ENCODE measurements around the gene SORCS3. TPM values are rescaled to one million over a fixed set of nuclear protein-coding genes. Genes with fewer than 3 reads are reported as not detected.

SORCS3 gene
- total RNA-seq, 1 experiment from 2014 or later, result 0.94 TPM

GRCh38 chr10:104802941-104803340 lies 161.9 kb downstream of the SORCS3 start:
- TF ChIP-seq ZNF138 (CRISPR knock-in tag; conservative IDR thresholded peaks at IDR 0.05) (no peak), E2F5 (CRISPR knock-in tag; IDR thresholded peaks at IDR 0.05) (no peak)
- CTCF ChIA-PET, result interaction anchor here (1.0 kb wide), 1 partner anchor 164 kb away, joined by 3 read pairs; no protein-coding TSS in a partner anchor
- no peak for DNase-seq (ENCODE audit: low spot score)
- Mint-ChIP-seq H3K9me3 (peaks cover 13% of the 10 kb centered on the region), H3K27ac (no peak overlapping the region), H3K4me1 (peaks cover 25% of the 10 kb centered on the region), H3K27me3 (ENCODE audit: low read depth) (no peaks in the 10 kb centered on the region; the same call in 1 of the 2 replicates), H3K4me3 (no peak overlapping the region), H3K36me3 (no peaks in the 10 kb centered on the region)
- ATAC-seq, result no peak
- POLR2A ChIA-PET, result no interaction called here

- Mint-ChIP-seq H3K36me3 (peaks cover 8% of the 10 kb centered on the region; the same call in 1 of the 2 replicates), H3K4me3 (no peak overlapping the region)
These were observed 163.8 kb downstream of the SORCS3 start for GRCh38 chr10:104804880-104805279.

GRCh38 chr10:104806801-104807200 lies 165.7 kb downstream of the SORCS3 start:
- peaks cover 18% of the 10 kb centered on the region for H3K9me3 Mint-ChIP-seq
- H3K27ac Mint-ChIP-seq, result no peak overlapping the region
- H3K4me3 Mint-ChIP-seq, result no peak overlapping the region
- no peaks in the 10 kb centered on the region; the same call in 1 of the 2 replicates for H3K27me3 Mint-ChIP-seq (ENCODE audit: low read depth)
- CTCF ChIA-PET, result no interaction called here
- DNase-seq (ENCODE audit: low spot score) (no peak), ATAC-seq (no peak)
- H3K36me3 Mint-ChIP-seq, result peaks cover 8% of the 10 kb centered on the region; the same call in 1 of the 2 replicates
- H3K4me1 Mint-ChIP-seq, result peaks cover 43% of the 10 kb centered on the region
- POLR2A ChIA-PET, result no interaction called here
- TF ChIP-seq ZNF232 (CRISPR knock-in tag; IDR thresholded peaks at IDR 0.05) (no peak), MXD4 (CRISPR knock-in tag; IDR thresholded peaks at IDR 0.05; ENCODE audit: borderline replicate concordance) (no peak), ESRRA (CRISPR knock-in tag; IDR thresholded peaks at IDR 0.05; ENCODE audit: borderline replicate concordance) (no peak), ZBTB43 (CRISPR knock-in tag; IDR thresholded peaks at IDR 0.05) (no peak), NFE2L1 (CRISPR knock-in tag; IDR thresholded peaks at IDR 0.05) (no peak), ZMAT4 (CRISPR knock-in tag; IDR thresholded peaks at IDR 0.05) (no peak), HMGA2 (CRISPR knock-in tag; IDR thresholded peaks at IDR 0.05) (no peak), SOX15 (CRISPR knock-in tag; IDR thresholded peaks at IDR 0.05) (no peak), ZNF671 (CRISPR knock-in tag; IDR thresholded peaks at IDR 0.05) (no peak), ZNF425 (CRISPR knock-in tag; conservative IDR thresholded peaks at IDR 0.05) (no peak)

More at GRCh38 chr10:104804880-104805279, 163.8 kb downstream of the SORCS3 start:
- no peak overlapping the region for H3K27ac Mint-ChIP-seq
- ATAC-seq, result no peak
- peaks cover 18% of the 10 kb centered on the region for H3K9me3 Mint-ChIP-seq
- no peak for DNase-seq (ENCODE audit: low spot score)
- no peaks in the 10 kb centered on the region; the same call in 1 of the 2 replicates for H3K27me3 Mint-ChIP-seq (ENCODE audit: low read depth)
- ChIA-PET POLR2A (no interaction called here), CTCF (no interaction called here)
- TF ChIP-seq FOXJ3 (CRISPR knock-in tag; IDR thresholded peaks at IDR 0.05; ENCODE audit: borderline replicate concordance) (no peak), NR1H2 (CRISPR knock-in tag; IDR thresholded peaks at IDR 0.05) (no peak), ZNF263 (CRISPR knock-in tag; IDR thresholded peaks at IDR 0.05; ENCODE audit: low read depth) (no peak), SOX15 (CRISPR knock-in tag; IDR thresholded peaks at IDR 0.05) (no peak), ATF2 (CRISPR knock-in tag; IDR thresholded peaks at IDR 0.05; ENCODE audit: borderline replicate concordance, low read depth) (no peak), ARID4B (CRISPR knock-in tag; IDR thresholded peaks at IDR 0.05; ENCODE audit: borderline replicate concordance) (no peak)
- peaks cover 42% of the 10 kb centered on the region for H3K4me1 Mint-ChIP-seq

All from WTC11 (cell line).